Measurements from ENCODE around the gene TBX15.

- no peak for TF ChIP-seq CTCF (IDR thresholded peaks at IDR 0.05)
- TF ChIP-seq POLR2A (IDR thresholded peaks at IDR 0.05) = no peak
- no peak for TF ChIP-seq EP300 (IDR thresholded peaks at IDR 0.05)
Observed at GRCh38 chr1:119011706-119012105, 23.6 kb upstream of the TBX15 start.
